Esophagus muscularis mucosa (tissue), 3 donors: ENCODE results near the gene LCN2.
"Not testable (repeated sequence)": the region's sequence is repeated elsewhere in the genome, so short reads cannot be mapped to it uniquely, and the experiment has no call there.

Source experiments
- CTCF ChIP-seq, 3 experiments: fragments of 200-600 bp in 2 of 3; fragments of 450-650 bp in 1 of 3; sonication (generic) in 2 of 3; IDR thresholded peaks; one replicate each; pipeline ENCODE4 v1.5.1; 2017 to 2019; ENCODE audit warnings: antibody characterized with exemption in 3 of 3, mild to moderate bottlenecking in 2 of 3, moderate library complexity in 1 of 3
- POLR2A ChIP-seq: fragments of 450-650 bp; IDR thresholded peaks from one replicate; pipeline ENCODE4 v1.6.1; 2017; ENCODE audit warnings: antibody characterized with exemption, moderate library complexity, mild to moderate bottlenecking, low read depth
- POLR2AphosphoS5 ChIP-seq, 2 donors: sonication (generic); formaldehyde crosslinking; IDR thresholded peaks; one replicate each; pipeline ENCODE4 v1.6.1; 2017; ENCODE audit warnings: antibody characterized with exemption in 2 of 2

- not testable (repeated sequence) for TF ChIP-seq CTCF (IDR thresholded peaks at IDR 0.05); POLR2A; POLR2AphosphoS5 (IDR thresholded peaks at IDR 0.05)
These were observed 37.5 kb upstream of the LCN2 start for GRCh38 chr9:128111726-128112125.
